Retinal pigment epithelial cell (primary cell): ENCODE measurements around the gene MTHFD1L.

Experiments used
- DNase-seq: peaks from one replicate; pipeline ENCODE4 v3.0.0-alpha.2; 2010; ENCODE audit warnings: low read depth
- H3K4me3 ChIP-seq: 2 replicates; pipeline ENCODE4 v1.5.1; 2011; ENCODE audit warnings: mild to moderate bottlenecking, low read length, control low read depth, moderate library complexity
- CTCF ChIP-seq: conservative IDR thresholded peaks from 2 replicates; pipeline ENCODE4 v1.5.1; 2011; ENCODE audit warnings: low read depth, low read length, control low read depth, inconsistent platforms

Gene MTHFD1L

DNA sequence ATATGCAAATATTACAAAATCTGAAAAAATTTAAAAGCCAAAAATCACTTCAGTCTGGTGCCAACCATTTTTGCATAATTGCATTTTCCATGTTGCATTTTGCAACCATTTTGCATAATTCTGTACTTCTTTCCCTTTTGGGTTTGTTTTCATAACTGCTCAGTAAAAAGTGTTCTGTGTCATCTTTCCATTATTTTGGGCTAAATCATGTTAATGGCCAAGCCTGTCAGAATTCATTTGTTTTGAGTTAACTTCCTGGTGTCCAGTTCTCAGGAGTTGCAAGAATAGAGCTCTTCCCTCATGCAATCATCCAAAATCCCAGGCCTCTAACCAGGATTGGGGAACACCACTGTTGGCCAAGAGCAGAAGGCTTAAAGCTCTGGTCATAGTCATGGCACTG lies 133.6 kb downstream of the MTHFD1L start:
- TF ChIP-seq CTCF = no peak
- DNase-seq = no peak
- no peak overlapping the region for H3K4me3 ChIP-seq

DNA sequence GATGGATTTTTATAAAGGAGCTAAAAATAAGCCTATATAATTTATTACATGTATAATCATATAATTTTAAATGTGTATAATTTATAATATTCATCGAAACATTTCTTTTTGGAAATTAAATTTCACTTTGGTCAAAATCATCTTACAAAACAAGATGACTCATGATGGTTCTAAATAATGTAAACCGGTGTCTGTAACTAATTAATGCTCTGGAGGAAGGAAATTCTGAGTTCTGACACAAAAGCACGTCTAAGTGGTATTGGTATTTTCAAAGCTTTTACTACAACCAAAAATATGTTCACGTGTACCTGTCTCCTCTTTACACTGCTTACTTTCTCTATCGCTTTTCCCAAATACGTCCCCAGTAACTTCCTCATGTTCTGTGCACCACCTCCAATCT lies 134.1 kb downstream of the MTHFD1L start:
- no peak for DNase-seq
- no peak for TF ChIP-seq CTCF
- no peak overlapping the region for H3K4me3 ChIP-seq

GRCh38 chr6:151001387-151002056 lies 136.0 kb downstream of the MTHFD1L start:
- TF ChIP-seq CTCF = no peak
- DNase-seq = no peak
- H3K4me3 ChIP-seq = no peak overlapping the region

DNA sequence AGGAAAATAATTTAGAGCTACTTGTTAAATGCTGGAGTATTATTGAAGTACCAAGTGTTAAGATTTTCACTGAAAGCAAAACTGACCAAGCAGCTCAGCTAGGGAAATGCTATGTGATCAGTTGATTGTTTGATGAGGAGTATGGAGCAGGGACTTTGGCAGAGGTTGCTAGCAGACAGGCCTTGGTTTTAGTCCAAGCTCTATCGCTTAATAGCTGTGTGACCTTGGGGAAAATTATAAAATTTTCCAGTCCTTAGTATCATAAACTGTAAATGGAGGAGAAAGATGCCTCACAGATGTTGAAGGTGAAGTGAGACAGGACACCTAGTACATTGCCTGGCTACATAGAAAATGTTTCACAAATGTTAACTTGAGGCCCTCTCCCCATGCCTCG lies 136.6 kb downstream of the MTHFD1L start:
- no peak overlapping the region for H3K4me3 ChIP-seq
- DNase-seq = no peak
- no peak for TF ChIP-seq CTCF

DNA sequence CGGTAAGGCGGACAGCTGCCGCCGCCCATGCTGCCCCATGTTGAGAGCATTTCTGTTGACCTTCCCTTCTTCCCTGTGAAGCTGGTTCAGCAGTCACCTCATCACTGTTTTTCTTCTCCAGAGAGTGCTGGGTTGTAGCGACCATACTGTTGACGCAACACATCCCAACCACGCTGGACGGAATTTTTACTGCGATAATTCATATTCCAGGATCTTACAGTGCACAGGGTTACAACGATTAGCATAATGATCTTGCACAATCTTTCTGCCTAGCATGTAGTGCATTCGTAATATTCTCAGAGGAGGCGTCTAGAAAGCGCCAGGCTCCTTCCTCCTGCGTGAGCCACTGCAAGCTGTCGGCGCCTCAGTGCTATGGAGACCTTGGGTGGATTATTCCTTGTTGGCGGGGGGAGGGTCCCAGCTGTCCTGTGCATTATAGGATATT lies 137.0 kb downstream of the MTHFD1L start:
- DNase-seq = no peak
- no peak overlapping the region for H3K4me3 ChIP-seq
- no peak for TF ChIP-seq CTCF

DNA sequence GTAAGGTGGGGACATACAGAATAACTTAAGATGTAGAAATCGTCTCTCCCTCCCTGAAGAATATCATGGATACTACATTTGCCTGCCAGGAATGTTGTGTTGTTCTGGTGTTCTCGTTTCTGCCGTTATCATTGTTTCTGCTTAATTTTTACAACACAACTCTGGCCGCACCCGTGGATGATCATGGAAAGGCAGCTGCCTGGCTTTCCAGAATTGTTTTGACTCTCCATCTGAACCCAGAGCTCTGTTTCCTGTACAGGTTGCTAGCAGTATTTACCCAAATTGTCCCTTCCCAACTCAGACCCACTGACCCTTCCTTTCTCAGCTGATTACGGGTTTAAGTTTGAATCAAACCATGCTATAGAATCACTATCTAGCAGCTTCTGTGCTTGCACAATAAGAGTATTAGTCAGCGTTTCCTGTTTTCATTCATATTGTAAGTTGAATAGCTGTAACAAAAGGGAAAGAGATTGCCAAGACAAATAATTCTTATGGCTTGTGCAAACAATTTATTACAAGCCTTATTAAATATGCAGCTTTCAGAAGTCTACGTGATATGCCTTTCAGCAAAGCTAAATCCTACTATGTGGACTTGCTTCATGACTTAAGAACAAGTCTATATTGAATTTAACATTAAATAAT lies 139.0 kb downstream of the MTHFD1L start:
- no peak overlapping the region for H3K4me3 ChIP-seq
- peak; percentile 58 for DNase-seq
- no peak for TF ChIP-seq CTCF

- TF ChIP-seq CTCF = no peak
- DNase-seq = no peak
- H3K4me3 ChIP-seq = no peak overlapping the region
Measured at GRCh38 chr6:151005164-151005563, 139.7 kb downstream of the MTHFD1L start.
